UCSD-AML1 (cell line): ENCODE data around the gene ARHGAP27.
"Not testable (repeated sequence)": the region's sequence is repeated elsewhere in the genome, so short reads cannot be mapped to it uniquely, and the experiment has no call there.

Experiments used
- DNase-seq: peaks from one replicate; lab custom pipeline; 2025; ENCODE audit not compliant: unreplicated experiment; lab: John Stamatoyannopoulos, UW

The ARHGAP27 gene

GRCh38 chr17:45432405-45433158 is at the start of gene ARHGAP27:
ARHGAP27 (minus strand) TSS chr17:45432870; CDS start chr17:45430279, 2,591 bp downstream.
- DNase-seq, result peak; percentile 73

GRCh38 chr17:45482317-45482716 is 49.6 kb upstream of the ARHGAP27 start:
- not testable (repeated sequence) for DNase-seq

GRCh38 chr17:45475436-45475835 is 42.8 kb upstream of the ARHGAP27 start:
- not testable (repeated sequence) for DNase-seq

- DNase-seq, result not testable (repeated sequence)
Measured at GRCh38 chr17:45472249-45472648, 39.6 kb upstream of the ARHGAP27 start.

GRCh38 chr17:45469204-45469563 is 36.5 kb upstream of the ARHGAP27 start:
- not testable (repeated sequence) for DNase-seq

- not testable (repeated sequence) for DNase-seq
Measured at GRCh38 chr17:45468293-45469203, 35.9 kb upstream of the ARHGAP27 start.

GRCh38 chr17:45461524-45462327 is 29.1 kb upstream of the ARHGAP27 start:
- DNase-seq, result peak; percentile 50

- not testable (repeated sequence) for DNase-seq
Measured at GRCh38 chr17:45460422-45460821, 27.8 kb upstream of the ARHGAP27 start.

GRCh38 chr17:45454341-45454740 is 21.7 kb upstream of the ARHGAP27 start:
- not testable (repeated sequence) for DNase-seq

GRCh38 chr17:45453731-45454130 is 21.1 kb upstream of the ARHGAP27 start:
- DNase-seq, result not testable (repeated sequence)

- not testable (repeated sequence) for DNase-seq
Measured at GRCh38 chr17:45453225-45453534, 20.5 kb upstream of the ARHGAP27 start.

GRCh38 chr17:45452329-45453224 is 19.9 kb upstream of the ARHGAP27 start:
- DNase-seq, result not testable (repeated sequence)

GRCh38 chr17:45451660-45452059 is 19.0 kb upstream of the ARHGAP27 start:
- DNase-seq, result not testable (repeated sequence)

GRCh38 chr17:45451131-45451530 is 18.5 kb upstream of the ARHGAP27 start:
- DNase-seq, result peak; percentile 23

- not testable (repeated sequence) for DNase-seq
Measured at GRCh38 chr17:45449708-45450329, 17.1 kb upstream of the ARHGAP27 start.

- DNase-seq, result not testable (repeated sequence)
Measured at GRCh38 chr17:45449260-45449659, 16.6 kb upstream of the ARHGAP27 start.

- DNase-seq, result not testable (repeated sequence)
Measured at GRCh38 chr17:45448483-45448882, 15.8 kb upstream of the ARHGAP27 start.

GRCh38 chr17:45448066-45448465 is 15.4 kb upstream of the ARHGAP27 start:
- not testable (repeated sequence) for DNase-seq

GRCh38 chr17:45447650-45448049 is 15.0 kb upstream of the ARHGAP27 start:
- DNase-seq, result not testable (repeated sequence)
